GM10248 (cell line): ENCODE measurements around the gene STX7.

Experiments used
- CTCF ChIA-PET: fragments of 300-600 bp; sonication (Branson Sonifier 250); formaldehyde crosslinking; extraction: SDS; loops from one replicate; lab custom pipeline; 2021; ENCODE audit warnings: antibody characterized with exemption; lab: Yijun Ruan, JAX
- POLR2A ChIA-PET: fragments of 350-650 bp; sonication (Branson Sonifier 250); formaldehyde crosslinking; extraction: SDS; loops from one replicate; lab custom pipeline; 2020; ENCODE audit warnings: antibody characterized with exemption; lab: Yijun Ruan, JAX
- DNase-seq: peaks from one replicate; pipeline ENCODE4 v3.0.0; 2012; ENCODE audit errors: extremely low spot score
- CTCF ChIP-seq: IDR thresholded peaks from 2 replicates; pipeline ENCODE4 v1.5.1; 2012; ENCODE audit warnings: mild to moderate bottlenecking, low read depth; ENCODE audit errors: extremely low read depth, missing control alignments, control extremely low read depth

The STX7 gene

GRCh38 chr6:132458887-132459604 lies 53.9 kb downstream of the STX7 start:
- ChIA-PET POLR2A (no interaction called here), CTCF (no interaction called here)
- no peak for DNase-seq
- no peak for TF ChIP-seq CTCF

- ChIA-PET CTCF (interaction anchor here (0.6 to 5.0 kb wide), 17 partner anchors 9 to 177 kb away, joined by 3 to 33 read pairs (median 4); no protein-coding TSS in a partner anchor), POLR2A (no interaction called here)
- peak; percentile 74 for TF ChIP-seq CTCF
- DNase-seq, result peak; percentile 65
Measured at GRCh38 chr6:132456700-132457143, 56.2 kb downstream of the STX7 start.

GRCh38 chr6:132446855-132447241 lies 66.1 kb downstream of the STX7 start:
- no peak for DNase-seq
- ChIA-PET POLR2A (no interaction called here), CTCF (interaction anchor here (1.2 to 1.3 kb wide), 2 partner anchors 167 to 168 kb away, joined by 3 read pairs; no protein-coding TSS in a partner anchor)
- TF ChIP-seq CTCF, result no peak

GRCh38 chr6:132446141-132446854 lies 66.6 kb downstream of the STX7 start:
- POLR2A ChIA-PET, result no interaction called here
- DNase-seq, result no peak
- no peak for TF ChIP-seq CTCF
- CTCF ChIA-PET, result interaction anchor here (1.2 to 1.3 kb wide), 2 partner anchors 166 to 167 kb away, joined by 3 read pairs; no protein-coding TSS in a partner anchor

- CTCF ChIA-PET, result interaction anchor here (1.0 to 1.3 kb wide), 3 partner anchors 147 to 166 kb away, joined by 3 read pairs; no protein-coding TSS in a partner anchor
- POLR2A ChIA-PET, result no interaction called here
- DNase-seq, result no peak
- no peak for TF ChIP-seq CTCF
Measured at GRCh38 chr6:132445201-132445951, 67.5 kb downstream of the STX7 start.

- no peak for TF ChIP-seq CTCF
- CTCF ChIA-PET, result interaction anchor here (1.3 to 1.8 kb wide), 2 partner anchors 13 to 163 kb away, joined by 5 to 8 read pairs; no protein-coding TSS in a partner anchor
- DNase-seq, result no peak
- POLR2A ChIA-PET, result no interaction called here
Measured at GRCh38 chr6:132443206-132443605, 69.7 kb downstream of the STX7 start.
